Sigmoid colon (tissue), 7 donors: Measurements from ENCODE around the gene MOAP1. TPM values are rescaled to one million over a fixed set of nuclear protein-coding genes. Genes with fewer than 3 reads are reported as not detected.
"Not testable (repeated sequence)": the region's sequence is repeated elsewhere in the genome, so short reads cannot be mapped to it uniquely, and the experiment has no call there.

Experiments
- DNase-seq: peaks from one replicate; pipeline ENCODE4 v3.0.0-alpha.2; 2019
- H3K27ac ChIP-seq, 4 donors: fragments of 200-600 bp; sonication (generic); one replicate each; pipeline ENCODE4 v1.5.1; 2016 to 2019; ENCODE audit warnings: mild to moderate bottlenecking in 1 of 4
- H3K27me3 ChIP-seq, 3 donors: fragments of 200-600 bp; sonication (generic); one replicate each; pipeline ENCODE4 v1.5.1; 2019; ENCODE audit warnings: mild to moderate bottlenecking in 1 of 3
- H3K36me3 ChIP-seq, 4 donors: fragments of 200-600 bp; sonication (generic); one replicate each; pipeline ENCODE4 v1.5.1; 2016 to 2019
- H3K4me1 ChIP-seq, 4 donors: fragments of 200-600 bp; sonication (generic); one replicate each; pipeline ENCODE4 v1.5.1; 2017 to 2019
- H3K4me3 ChIP-seq, 4 donors: fragments of 200-600 bp; sonication (generic); one replicate each; pipeline ENCODE4 v1.5.1; 2017 to 2019; ENCODE audit warnings: mild to moderate bottlenecking in 2 of 4, moderate library complexity in 1 of 4
- H3K9me3 ChIP-seq, 4 donors: fragments of 200-600 bp in 3 of 4; sonication (generic) in 3 of 4; one replicate each; pipeline versions ENCODE4 v1.5.1 to v1.6.1; 2013 to 2019
- CTCF ChIP-seq, 4 experiments: fragments of 450-650 bp in 3 of 4; fragments of 200-600 bp in 1 of 4; IDR thresholded peaks; one replicate each; pipeline ENCODE4 v1.5.1; 2016 to 2019; ENCODE audit warnings: antibody characterized with exemption in 4 of 4, mild to moderate bottlenecking in 3 of 4, moderate library complexity in 2 of 4
- EP300 ChIP-seq, 4 donors: sonication (generic); formaldehyde crosslinking; IDR thresholded peaks; one replicate each; pipeline ENCODE4 v1.6.1; 2017; ENCODE audit warnings: antibody characterized with exemption in 4 of 4
- POLR2A ChIP-seq, 2 donors: fragments of 450-650 bp; IDR thresholded peaks; one replicate each; pipeline ENCODE4 v1.6.1; 2016; ENCODE audit warnings: antibody characterized with exemption in 2 of 2, mild to moderate bottlenecking in 2 of 2, moderate library complexity in 2 of 2
- POLR2AphosphoS5 ChIP-seq, 4 donors: sonication (generic); formaldehyde crosslinking; IDR thresholded peaks; one replicate each; pipeline ENCODE4 v1.6.1; 2017; ENCODE audit warnings: antibody characterized with exemption in 4 of 4
- WGBS, 2 donors: extraction: QIAGEN DNeasy Blood & Tissue Kit; methylation state at CpG; one replicate each; pipeline ENCODE4 v1.1.7; 2013; 5-methylcytosine and 5-hydroxymethylcytosine counted together
- intact Hi-C: fragments of 100-400 bp; cut with DNase I; formaldehyde crosslinking; loops from one replicate; pipeline ENCODE4 v1.15.1; 2023
- polyA plus RNA-seq, 3 donors: library from polyadenylated mRNA; stranded (reverse); fragments of 200-250 nt; gene quantifications; one replicate each; pipeline ENCODE4 v1.2.3, GENCODE V29; 2013
- total RNA-seq, 4 donors: library from RNA; depleted of rRNA; stranded (reverse); fragments of >200 nt; gene quantifications; one replicate each; pipeline ENCODE4 v1.1.0, GENCODE V29; 2016
- donor health status: healthy with polysubstance abuse.
- donor health status: Bipolar disorder and iron deficiency.
- donor health status: healthy.

Gene MOAP1
- total and polyA plus RNA-seq, 7 donors = 19.7 to 65.3 (median 31.3) TPM

GRCh38 chr14:93186956-93187355 lies 2.3 kb upstream of the MOAP1 start:
- 96 to 99% methylated on average over 3 of the region's 3 CpGs for WGBS, 2 donors
- H3K4me1 ChIP-seq = peaks cover 0 to 35% (median 31%) of the 10 kb centered on the region in 4 donors
- no peak overlapping the region for H3K4me3 ChIP-seq
- no peak overlapping the region for H3K27ac ChIP-seq
- H3K27me3 ChIP-seq = no peaks in the 10 kb centered on the region
- TF ChIP-seq POLR2AphosphoS5 (IDR thresholded peaks at IDR 0.05) (no peak), POLR2A (IDR thresholded peaks at IDR 0.05) (no peak), EP300 (IDR thresholded peaks at IDR 0.05) (no peak), CTCF (IDR thresholded peaks at IDR 0.05) (no peak)
- no peaks in the 10 kb centered on the region for H3K9me3 ChIP-seq
- no peak for DNase-seq
- H3K36me3 ChIP-seq = peaks cover 0 to 27% (median 0%) of the 10 kb centered on the region in 4 donors
- intact Hi-C loops = no loop called here

- Histone ChIP-seq H3K36me3 (peaks cover 0 to 32% (median 0%) of the 10 kb centered on the region in 4 donors), H3K27me3 (no peaks in the 10 kb centered on the region), H3K9me3 (no peaks in the 10 kb centered on the region), H3K4me3 (no peak overlapping the region), H3K4me1 (peaks cover 0 to 35% (median 31%) of the 10 kb centered on the region in 4 donors), H3K27ac (peak overlapping the region; percentile 12 to 96 (median 96))
- intact Hi-C loops = no loop called here
- WGBS, 2 donors = 79 to 81% methylated on average over 6 of the region's 6 CpGs
- TF ChIP-seq POLR2A (IDR thresholded peaks at IDR 0.05) = no peak
- no peak for DNase-seq
Observed at GRCh38 chr14:93186466-93186865, 1.8 kb upstream of the MOAP1 start.

GRCh38 chr14:93185349-93185720 lies 638 bp upstream of the MOAP1 start:
- TF ChIP-seq EP300 (IDR thresholded peaks at IDR 0.05) (no peak), CTCF (IDR thresholded peaks at IDR 0.05) (no peak), POLR2AphosphoS5 (IDR thresholded peaks at IDR 0.05) (no peak), POLR2A (IDR thresholded peaks at IDR 0.05) (no peak)
- intact Hi-C loops = no loop called here
- H3K27me3 ChIP-seq = no peaks in the 10 kb centered on the region
- no peak for DNase-seq
- no peaks in the 10 kb centered on the region for H3K9me3 ChIP-seq
- H3K4me1 ChIP-seq = peaks cover 0 to 35% (median 31%) of the 10 kb centered on the region in 4 donors
- 0% methylated on average over 10 of the region's 10 CpGs for WGBS, 2 donors
- peak overlapping the region; percentile 95 to 97 (median 96) for H3K27ac ChIP-seq
- peak overlapping the region; percentile 89 to 99 (median 92) for H3K4me3 ChIP-seq
- peaks cover 0 to 34% (median 0%) of the 10 kb centered on the region in 4 donors for H3K36me3 ChIP-seq

- H3K27ac ChIP-seq = peak overlapping the region; percentile 95 to 97 (median 96)
- peak overlapping the region; percentile 89 to 99 (median 92) for H3K4me3 ChIP-seq
- H3K27me3 ChIP-seq = no peaks in the 10 kb centered on the region
- peaks cover 0 to 35% (median 31%) of the 10 kb centered on the region in 4 donors for H3K4me1 ChIP-seq
- DNase-seq = no peak
- no peaks in the 10 kb centered on the region for H3K9me3 ChIP-seq
- H3K36me3 ChIP-seq = peaks cover 0 to 33% (median 0%) of the 10 kb centered on the region in 4 donors
- no peak for TF ChIP-seq POLR2A (IDR thresholded peaks at IDR 0.05)
- TF ChIP-seq CTCF (IDR thresholded peaks at IDR 0.05) = no peak
- no peak for TF ChIP-seq POLR2AphosphoS5 (IDR thresholded peaks at IDR 0.05)
- TF ChIP-seq EP300 (IDR thresholded peaks at IDR 0.05) = no peak
- 20 to 40% methylated on average over 17 of the region's 17 CpGs for WGBS, 2 donors
- intact Hi-C loops = loop anchor here (1.0 kb wide), 1 partner anchor 24 kb away; the partner anchor contains the start of genes GON7 and UBR7
Observed at GRCh38 chr14:93183596-93184317, 940 bp downstream of the MOAP1 start.

GRCh38 chr14:93175492-93175891 lies 9.2 kb downstream of the MOAP1 start:
- peaks cover 0 to 8% (median 0%) of the 10 kb centered on the region in 3 donors for H3K27me3 ChIP-seq
- no peak for DNase-seq
- H3K4me3 ChIP-seq = no peak overlapping the region
- no peak for TF ChIP-seq POLR2AphosphoS5 (IDR thresholded peaks at IDR 0.05)
- no peak for TF ChIP-seq POLR2A (IDR thresholded peaks at IDR 0.05)
- TF ChIP-seq EP300 (IDR thresholded peaks at IDR 0.05) = no peak
- TF ChIP-seq CTCF (IDR thresholded peaks at IDR 0.05) = no peak
- H3K9me3 ChIP-seq = no peaks in the 10 kb centered on the region
- no peak overlapping the region for H3K27ac ChIP-seq
- intact Hi-C loops = no loop called here
- no peaks in the 10 kb centered on the region for H3K36me3 ChIP-seq
- H3K4me1 ChIP-seq = no peaks in the 10 kb centered on the region
- 86 to 88% methylated on average over 6 of the region's 6 CpGs for WGBS, 2 donors

GRCh38 chr14:93174731-93175130 lies 10.0 kb downstream of the MOAP1 start:
- WGBS, 2 donors = 77 to 84% methylated on average over 5 of the region's 5 CpGs
- H3K4me3 ChIP-seq, H3K9me3 ChIP-seq, H3K4me1 ChIP-seq, H3K27me3 ChIP-seq, DNase-seq, H3K27ac ChIP-seq, H3K36me3 ChIP-seq, intact Hi-C loops: not testable (repeated sequence)
